SK-N-SH (cell line): Measurements from ENCODE around the gene ADAP2. TPM values are rescaled to one million over a fixed set of nuclear protein-coding genes. Genes with fewer than 3 reads are reported as not detected.

Source experiments
- CTCF ChIA-PET: fragments of 300-600, 350-600 bp; formaldehyde crosslinking; extraction: SDS; loops from one replicate; lab custom pipeline; 2021; lab: Yijun Ruan, JAX
- POLR2A ChIA-PET: fragments of 350-600 bp; sonication (Branson Sonifier 250); formaldehyde crosslinking; extraction: SDS; loops from one replicate; lab custom pipeline; 2020; ENCODE audit warnings: antibody characterized with exemption, inconsistent platforms; lab: Yijun Ruan, JAX
- DNase-seq: peaks from one replicate; pipeline ENCODE4 v3.0.0; 2012
- H2AFZ ChIP-seq: fragments of 200-600 bp; sonication (generic); 2 replicates; pipeline ENCODE4 v1.8.1; 2016; ENCODE audit warnings: antibody characterized with exemption, mild to moderate bottlenecking, low read depth
- H3F3A ChIP-seq: fragments of 200-600 bp; sonication (generic); replicated peaks from 2 replicates; pipeline ENCODE3; 2016; ENCODE audit warnings: antibody characterized with exemption, mild to moderate bottlenecking; ENCODE audit not compliant: insufficient read depth
- H3K27ac ChIP-seq, 2 experiments: fragments of 200-500 bp in 1 of 2; fragments of 200-600 bp in 1 of 2; sonication (Bioruptor generic) in 1 of 2; sonication (generic), shearing (Covaris generic) in 1 of 2; 2 replicates each; pipeline versions ENCODE4 v1.5.1 to v1.6.1; 2014 to 2016; ENCODE audit warnings: low read depth in 2 of 2, inconsistent platforms in 1 of 2, low read length in 1 of 2, mild to moderate bottlenecking in 1 of 2, mixed read lengths in 1 of 2
- H3K27me3 ChIP-seq: fragments of 200-600 bp; sonication (generic), shearing (Covaris generic); 2 replicates; pipeline ENCODE4 v1.6.1; 2016; ENCODE audit warnings: mixed run types; ENCODE audit not compliant: insufficient read depth
- H3K36me3 ChIP-seq, 2 experiments: fragments of 200-500 bp in 1 of 2; fragments of 200-600 bp in 1 of 2; sonication (Bioruptor generic) in 1 of 2; sonication (generic) in 1 of 2; replicated peaks in 1 of 2; 2 replicates each; pipeline versions ENCODE3 to v1.5.1; 2014 to 2016; ENCODE audit warnings: low read length in 1 of 2, mild to moderate bottlenecking in 1 of 2; ENCODE audit not compliant: insufficient read depth in 2 of 2, control insufficient read depth in 1 of 2
- H3K4me1 ChIP-seq, 2 experiments: fragments of 200-500 bp in 1 of 2; fragments of 200-600 bp in 1 of 2; sonication (Bioruptor generic) in 1 of 2; sonication (generic), shearing (Covaris generic) in 1 of 2; 2 replicates each; pipeline versions ENCODE4 v1.5.1 to v1.6.1; 2014 to 2016; ENCODE audit warnings: low read depth in 1 of 2, low read length in 1 of 2, mixed run types in 1 of 2; ENCODE audit not compliant: insufficient read depth in 2 of 2, control insufficient read depth in 1 of 2
- H3K4me2 ChIP-seq: fragments of 200-600 bp; sonication (generic), shearing (Covaris generic); 2 replicates; pipeline ENCODE4 v1.6.1; 2017; ENCODE audit warnings: mixed run types
- H3K4me3 ChIP-seq, 2 experiments: fragments of 200-500 bp in 1 of 2; fragments of 200-600 bp in 1 of 2; sonication (Bioruptor generic) in 1 of 2; sonication (generic), shearing (Covaris generic) in 1 of 2; 2 replicates each; pipeline versions ENCODE4 v1.5.1 to v1.8.1; 2014 to 2016; ENCODE audit warnings: low read depth in 2 of 2, inconsistent platforms in 1 of 2, low read length in 1 of 2, mild to moderate bottlenecking in 1 of 2, mixed read lengths in 1 of 2, moderate library complexity in 1 of 2
- H3K79me2 ChIP-seq: fragments of 200-600 bp; sonication (generic); 2 replicates; pipeline ENCODE4 v1.8.1; 2017; ENCODE audit warnings: mild to moderate bottlenecking; ENCODE audit not compliant: insufficient read depth
- H3K9ac ChIP-seq: fragments of 200-600 bp; sonication (generic); 2 replicates; pipeline ENCODE4 v1.6.1; 2017; ENCODE audit warnings: mixed run types
- H3K9me2 ChIP-seq: fragments of 200-600 bp; sonication (generic); 2 replicates; pipeline ENCODE4 v1.6.1; 2017; ENCODE audit warnings: mixed run types
- H3K9me3 ChIP-seq: fragments of 200-600 bp; sonication (generic); 2 replicates; pipeline ENCODE4 v1.6.1; 2017; ENCODE audit warnings: mixed run types, mild to moderate bottlenecking, moderate library complexity
- H4K20me1 ChIP-seq: fragments of 200-600 bp; sonication (generic); 2 replicates; pipeline ENCODE4 v1.6.1; 2017; ENCODE audit warnings: mild to moderate bottlenecking, mixed run types; ENCODE audit not compliant: insufficient read depth
- CHD2 ChIP-seq: fragments of 150-350 bp; IDR thresholded peaks from 2 replicates; pipeline ENCODE4 v1.6.1; 2018; ENCODE audit warnings: low read length; ENCODE audit not compliant: partially characterized antibody
- ELF1 ChIP-seq: IDR thresholded peaks from 2 replicates; pipeline ENCODE4 v1.4.0; 2012
- EP300 ChIP-seq, 2 experiments: IDR thresholded peaks; 2 replicates each; pipeline versions ENCODE4 v1.4.0 to v1.6.1; 2012; ENCODE audit warnings: borderline replicate concordance in 1 of 2, low read depth in 1 of 2, low read length in 1 of 2
- FOXJ3 ChIP-seq: sonication (generic); formaldehyde crosslinking; IDR thresholded peaks from 2 replicates; pipeline ENCODE4 v1.5.1; 2020; ENCODE audit warnings: mild to moderate bottlenecking, missing genetic modification reagents
- GABPA ChIP-seq: IDR thresholded peaks from 2 replicates; pipeline ENCODE4 v1.4.0; 2012; ENCODE audit warnings: low read depth, mild to moderate bottlenecking
- GATA2 ChIP-seq: sonication (generic); formaldehyde crosslinking; IDR thresholded peaks from 2 replicates; pipeline ENCODE4 v1.5.0; 2020; ENCODE audit warnings: mild to moderate bottlenecking, missing genetic modification reagents
- JUND ChIP-seq: IDR thresholded peaks from 2 replicates; pipeline ENCODE4 v1.4.0; 2012
- MXI1 ChIP-seq: IDR thresholded peaks from 2 replicates; pipeline ENCODE4 v1.6.1; 2012; ENCODE audit warnings: mild to moderate bottlenecking, low read depth, low read length, improper control_type of control experiment
- NFIC ChIP-seq: IDR thresholded peaks from 2 replicates; pipeline ENCODE4 v1.4.0; 2012; ENCODE audit warnings: borderline replicate concordance
- NRF1 ChIP-seq: IDR thresholded peaks from 2 replicates; pipeline ENCODE4 v1.6.1; 2012; ENCODE audit warnings: low read depth, mild to moderate bottlenecking, low read length
- RAD21 ChIP-seq: IDR thresholded peaks from 2 replicates; pipeline ENCODE4 v1.6.1; 2012; ENCODE audit warnings: mild to moderate bottlenecking, low read length
- RCOR1 ChIP-seq: fragments of 150-350 bp; IDR thresholded peaks from 2 replicates; pipeline ENCODE4 v1.6.1; 2017; ENCODE audit warnings: antibody characterized with exemption, low read length
- RFX5 ChIP-seq: IDR thresholded peaks from 2 replicates; pipeline ENCODE4 v1.6.1; 2012; ENCODE audit warnings: mild to moderate bottlenecking, improper control_type of control experiment, low read length
- RXRA ChIP-seq: IDR thresholded peaks from 2 replicates; pipeline ENCODE4 v1.4.0; 2012; ENCODE audit warnings: low read depth, mild to moderate bottlenecking, borderline replicate concordance
- SIN3A ChIP-seq: IDR thresholded peaks from 2 replicates; pipeline ENCODE4 v1.6.1; 2012; ENCODE audit warnings: low read depth, mild to moderate bottlenecking, low read length, moderate library complexity, borderline replicate concordance
- SMC3 ChIP-seq: IDR thresholded peaks from 2 replicates; pipeline ENCODE4 v1.6.1; 2012; ENCODE audit warnings: low read depth, low read length, improper control_type of control experiment
- TAF1 ChIP-seq: IDR thresholded peaks from 2 replicates; pipeline ENCODE4 v1.6.1; 2012; ENCODE audit warnings: low read depth, mild to moderate bottlenecking, low read length, moderate library complexity, borderline replicate concordance
- TCF12 ChIP-seq: IDR thresholded peaks from 2 replicates; pipeline ENCODE4 v1.4.0; 2012
- TEAD4 ChIP-seq: IDR thresholded peaks from 2 replicates; pipeline ENCODE4 v1.4.0; 2012; ENCODE audit warnings: mild to moderate bottlenecking, borderline replicate concordance; ENCODE audit not compliant: insufficient read depth
- USF1 ChIP-seq: IDR thresholded peaks from 2 replicates; pipeline ENCODE4 v1.4.0; 2012; ENCODE audit warnings: low read depth, borderline replicate concordance
- USF2 ChIP-seq: fragments of 150-350 bp; IDR thresholded peaks from 2 replicates; pipeline ENCODE4 v1.6.1; 2017; ENCODE audit warnings: antibody characterized with exemption, low read length, low read depth, borderline replicate concordance
- YY1 ChIP-seq: IDR thresholded peaks from 2 replicates; pipeline ENCODE4 v1.4.0; 2012; ENCODE audit warnings: low read depth, mild to moderate bottlenecking
- WGBS: methylation state at CpG from one replicate; pipeline ENCODE4 v1.1.6; 2017; ENCODE audit warnings: low lambda C conversion rate; 5-methylcytosine and 5-hydroxymethylcytosine counted together
- polyA plus RNA-seq, 3 experiments: library from polyadenylated mRNA; depleted of rRNA; stranded (reverse); fragments of >200 nt; gene quantifications; 2 replicates each; pipeline ENCODE4 v1.2.3, GENCODE V29; 2012
- TF ChIP-seq, protein P1 (sequence below): IDR thresholded peaks from 2 replicates; pipeline ENCODE4; 2012
- TF ChIP-seq, protein P2 (sequence below): IDR thresholded peaks from 2 replicates; pipeline ENCODE4 v1.6.1; 2012; ENCODE audit warnings: mild to moderate bottlenecking, low read depth, low read length, moderate library complexity

ADAP2 gene
- polyA plus RNA-seq, 1 of the 3 experiments (the other 2 are of a cell fraction): 0.39 TPM

DNA sequence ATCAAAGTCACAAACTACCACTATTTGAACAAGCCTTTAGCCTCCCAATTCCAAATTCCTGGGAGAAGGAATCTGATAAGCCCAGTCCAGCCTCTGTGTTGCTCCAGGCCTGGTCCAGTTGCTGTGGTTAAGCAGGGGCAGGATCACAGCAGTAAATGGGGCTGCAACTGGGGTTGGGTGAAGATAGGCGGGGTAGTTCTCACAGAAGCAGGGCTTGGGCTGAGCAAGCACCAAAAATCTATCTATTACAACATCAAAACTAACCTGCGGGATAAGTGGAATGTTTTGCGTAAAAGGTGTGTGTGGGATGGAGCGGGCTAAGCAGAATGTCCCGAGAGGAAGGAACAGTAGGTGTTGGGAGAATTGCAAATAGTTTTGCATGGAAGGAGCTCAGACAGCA lies 26.1 kb downstream of the ADAP2 start (continued):
- TF ChIP-seq USF1 (no peak), NFIC (no peak), TAF1 (no peak), RXRA (no peak), GATA2 (no peak), YY1 (no peak), CHD2 (no peak), EP300 (IDR thresholded peaks at IDR 0.05; ENCODE audit: borderline replicate concordance in 1 of 2, low read depth in 1 of 2, low read length in 1 of 2) (no peak), GABPA (no peak)

DNA sequence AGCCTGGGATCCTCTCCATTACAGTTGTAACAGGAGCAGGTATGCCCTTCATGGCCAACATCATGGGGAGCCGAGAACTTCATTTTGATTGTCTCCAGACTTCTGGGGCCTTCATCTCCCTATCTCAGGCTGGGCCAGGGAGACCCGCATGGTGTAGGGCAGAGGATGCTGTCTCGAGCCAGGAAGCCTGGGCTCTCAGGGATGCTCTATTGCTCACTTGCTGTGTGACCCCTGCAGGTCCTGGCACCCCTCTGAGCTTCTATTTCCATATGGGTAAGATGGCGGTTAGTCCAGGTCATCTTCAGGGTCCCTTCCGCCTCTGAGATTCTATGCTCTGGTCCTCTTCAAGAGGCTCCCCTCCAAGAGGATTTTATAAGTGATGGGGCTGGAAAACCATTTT lies 28.4 kb downstream of the ADAP2 start:
- no peak for DNase-seq
- Histone ChIP-seq H3K36me3 (no peaks in the 10 kb centered on the region), H3K27ac (peak overlapping the region in 1 of 2 experiments; percentile 31; a peak in 1 of 4 replicates), H3K4me2 (0 out of 2 replicates have a peak overlapping the region, but pooled peaks have one; percentile 6), H3K9me2 (no peaks in the 10 kb centered on the region), H3K79me2 (no peaks in the 10 kb centered on the region), H3K4me1 (peaks cover 5 to 12% of the 10 kb centered on the region in 2 experiments; a peak in 1 of 4 replicates), H3K4me3 (no peak overlapping the region), H3K9me3 (no peaks in the 10 kb centered on the region), H4K20me1 (no peaks in the 10 kb centered on the region), H3K27me3 (no peaks in the 10 kb centered on the region), H3F3A (peaks cover 3% of the 10 kb centered on the region), H3K9ac (no peak overlapping the region), H2AFZ (peak overlapping the region; percentile 69; the same call in 1 of the 2 replicates)
- TF ChIP-seq, protein P1, sequence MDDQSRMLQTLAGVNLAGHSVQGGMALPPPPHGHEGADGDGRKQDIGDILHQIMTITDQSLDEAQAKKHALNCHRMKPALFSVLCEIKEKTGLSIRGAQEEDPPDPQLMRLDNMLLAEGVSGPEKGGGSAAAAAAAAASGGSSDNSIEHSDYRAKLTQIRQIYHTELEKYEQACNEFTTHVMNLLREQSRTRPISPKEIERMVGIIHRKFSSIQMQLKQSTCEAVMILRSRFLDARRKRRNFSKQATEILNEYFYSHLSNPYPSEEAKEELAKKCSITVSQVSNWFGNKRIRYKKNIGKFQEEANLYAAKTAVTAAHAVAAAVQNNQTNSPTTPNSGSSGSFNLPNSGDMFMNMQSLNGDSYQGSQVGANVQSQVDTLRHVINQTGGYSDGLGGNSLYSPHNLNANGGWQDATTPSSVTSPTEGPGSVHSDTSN: no peak
- TF ChIP-seq TAF1 (no peak), CHD2 (no peak), USF2 (no peak), JUND (no peak), RFX5 (no peak), FOXJ3 (CRISPR knock-in tag) (no peak), ELF1 (no peak), RAD21 (no peak), GABPA (no peak), RCOR1 (no peak), TCF12 (no peak), SMC3 (no peak), SIN3A (no peak), USF1 (no peak), RXRA (no peak), TEAD4 (no peak), MXI1 (no peak), NRF1 (no peak)
- TF ChIP-seq, protein P2, sequence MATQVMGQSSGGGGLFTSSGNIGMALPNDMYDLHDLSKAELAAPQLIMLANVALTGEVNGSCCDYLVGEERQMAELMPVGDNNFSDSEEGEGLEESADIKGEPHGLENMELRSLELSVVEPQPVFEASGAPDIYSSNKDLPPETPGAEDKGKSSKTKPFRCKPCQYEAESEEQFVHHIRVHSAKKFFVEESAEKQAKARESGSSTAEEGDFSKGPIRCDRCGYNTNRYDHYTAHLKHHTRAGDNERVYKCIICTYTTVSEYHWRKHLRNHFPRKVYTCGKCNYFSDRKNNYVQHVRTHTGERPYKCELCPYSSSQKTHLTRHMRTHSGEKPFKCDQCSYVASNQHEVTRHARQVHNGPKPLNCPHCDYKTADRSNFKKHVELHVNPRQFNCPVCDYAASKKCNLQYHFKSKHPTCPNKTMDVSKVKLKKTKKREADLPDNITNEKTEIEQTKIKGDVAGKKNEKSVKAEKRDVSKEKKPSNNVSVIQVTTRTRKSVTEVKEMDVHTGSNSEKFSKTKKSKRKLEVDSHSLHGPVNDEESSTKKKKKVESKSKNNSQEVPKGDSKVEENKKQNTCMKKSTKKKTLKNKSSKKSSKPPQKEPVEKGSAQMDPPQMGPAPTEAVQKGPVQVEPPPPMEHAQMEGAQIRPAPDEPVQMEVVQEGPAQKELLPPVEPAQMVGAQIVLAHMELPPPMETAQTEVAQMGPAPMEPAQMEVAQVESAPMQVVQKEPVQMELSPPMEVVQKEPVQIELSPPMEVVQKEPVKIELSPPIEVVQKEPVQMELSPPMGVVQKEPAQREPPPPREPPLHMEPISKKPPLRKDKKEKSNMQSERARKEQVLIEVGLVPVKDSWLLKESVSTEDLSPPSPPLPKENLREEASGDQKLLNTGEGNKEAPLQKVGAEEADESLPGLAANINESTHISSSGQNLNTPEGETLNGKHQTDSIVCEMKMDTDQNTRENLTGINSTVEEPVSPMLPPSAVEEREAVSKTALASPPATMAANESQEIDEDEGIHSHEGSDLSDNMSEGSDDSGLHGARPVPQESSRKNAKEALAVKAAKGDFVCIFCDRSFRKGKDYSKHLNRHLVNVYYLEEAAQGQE: no peak
- CTCF ChIA-PET: interaction anchor here (0.7 kb wide), 1 partner anchor 10 kb away, joined by 3 read pairs; no protein-coding TSS in a partner anchor
- 90% methylated on average over 3 of the region's 5 CpGs for WGBS
- POLR2A ChIA-PET: no interaction called here
